Measurements from ENCODE around the gene COPZ2. TPM values are rescaled to one million over a fixed set of nuclear protein-coding genes. Genes with fewer than 3 reads are reported as not detected.
"Not testable (repeated sequence)": the region's sequence is repeated elsewhere in the genome, so short reads cannot be mapped to it uniquely, and the experiment has no call there.

Gene COPZ2
- total RNA-seq, 2 donors from 2014 or later, result 4.3 to 9.9 TPM

- Histone ChIP-seq H3K9ac (ENCODE audit: low read depth in 2 of 2, low read length in 2 of 2) (no peak overlapping the region), H3K9me3 (no peaks in the 10 kb centered on the region), H3K36me3 (no peaks in the 10 kb centered on the region), H3K4me3 (no peak overlapping the region), H3K4me1 (no peaks in the 10 kb centered on the region), H3K27ac (no peak overlapping the region), H3K27me3 (no peaks in the 10 kb centered on the region)
- no peak for DNase-seq
- intact Hi-C loops (cut with DNase I), result no loop called here
- no peak for TF ChIP-seq CTCF (IDR thresholded peaks at IDR 0.05)
These were observed 32.6 kb downstream of the COPZ2 start for GRCh38 chr17:48004983-48005382.

- intact Hi-C loops (cut with DNase I), result no loop called here
- TF ChIP-seq CTCF (IDR thresholded peaks at IDR 0.05), result no peak
- Histone ChIP-seq H3K36me3 (no peaks in the 10 kb centered on the region), H3K4me3 (no peak overlapping the region), H3K4me1 (no peaks in the 10 kb centered on the region), H3K9me3 (no peaks in the 10 kb centered on the region), H3K9ac (ENCODE audit: low read depth in 2 of 2, low read length in 2 of 2) (no peak overlapping the region), H3K27ac (no peak overlapping the region), H3K27me3 (no peaks in the 10 kb centered on the region)
- no peak for DNase-seq
These were observed 34.0 kb downstream of the COPZ2 start for GRCh38 chr17:48003417-48004151.

- Histone ChIP-seq H3K27me3 (no peaks in the 10 kb centered on the region), H3K4me3 (no peak overlapping the region), H3K4me1 (no peaks in the 10 kb centered on the region), H3K9ac (ENCODE audit: low read depth in 2 of 2, low read length in 2 of 2) (no peak overlapping the region), H3K9me3 (no peaks in the 10 kb centered on the region), H3K27ac (peak overlapping the region; percentile 50), H3K36me3 (no peaks in the 10 kb centered on the region)
- no peak for TF ChIP-seq CTCF (IDR thresholded peaks at IDR 0.05)
- DNase-seq, result no peak
- intact Hi-C loops (cut with DNase I), result no loop called here
These were observed 34.6 kb downstream of the COPZ2 start for GRCh38 chr17:48002916-48003416.

- Histone ChIP-seq H3K4me3 (no peak overlapping the region), H3K36me3 (no peaks in the 10 kb centered on the region), H3K27ac (peak overlapping the region; percentile 50), H3K9ac (ENCODE audit: low read depth in 2 of 2, low read length in 2 of 2) (no peak overlapping the region), H3K4me1 (no peaks in the 10 kb centered on the region), H3K9me3 (no peaks in the 10 kb centered on the region), H3K27me3 (no peaks in the 10 kb centered on the region)
- intact Hi-C loops (cut with DNase I), result no loop called here
- TF ChIP-seq CTCF (IDR thresholded peaks at IDR 0.05), result no peak
- DNase-seq, result no peak
These were observed 35.2 kb downstream of the COPZ2 start for GRCh38 chr17:48002266-48002915.

- DNase-seq; intact Hi-C loops (cut with DNase I); H3K9ac ChIP-seq (ENCODE audit: low read depth in 2 of 2, low read length in 2 of 2); H3K27me3 ChIP-seq; H3K4me1 ChIP-seq; H3K9me3 ChIP-seq; H3K36me3 ChIP-seq; H3K4me3 ChIP-seq: not testable (repeated sequence)
- peak overlapping the region; percentile 50 for H3K27ac ChIP-seq
These were observed 35.9 kb downstream of the COPZ2 start for GRCh38 chr17:48001657-48002056.

DNA sequence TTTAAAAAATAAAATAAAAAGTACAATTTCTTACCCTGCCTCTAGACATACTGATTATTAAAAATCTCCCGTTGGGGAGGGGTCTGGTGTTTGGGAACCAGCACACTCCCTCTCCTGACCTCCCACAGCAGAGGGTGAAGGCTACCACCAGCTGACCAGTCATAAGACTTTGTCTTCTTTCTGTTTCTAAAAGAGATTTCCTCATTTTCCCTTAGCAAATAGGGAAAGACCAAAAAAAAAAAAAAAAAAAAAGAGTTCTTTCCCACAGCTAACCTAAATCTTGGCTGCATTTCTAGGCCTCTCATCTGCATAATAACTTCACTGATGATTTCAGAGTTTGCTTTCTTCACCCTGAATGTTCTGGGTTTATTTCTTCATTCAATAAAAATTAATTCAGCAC lies 36.4 kb downstream of the COPZ2 start:
- DNase-seq, result no peak
- no peaks in the 10 kb centered on the region for H3K36me3 ChIP-seq
- no peak overlapping the region for H3K9ac ChIP-seq (ENCODE audit: low read depth in 2 of 2, low read length in 2 of 2)
- no peak for TF ChIP-seq CTCF (IDR thresholded peaks at IDR 0.05)
- intact Hi-C loops (cut with DNase I), result no loop called here
- no peaks in the 10 kb centered on the region for H3K27me3 ChIP-seq
- no peaks in the 10 kb centered on the region for H3K4me1 ChIP-seq
- no peak overlapping the region for H3K4me3 ChIP-seq
- no peaks in the 10 kb centered on the region for H3K9me3 ChIP-seq
- peak overlapping the region; percentile 50 for H3K27ac ChIP-seq

All from colonic mucosa (tissue), 4 donors.